HPDE6-E6E7 (cell line): Measurements from ENCODE around the gene CDC37L1.
"Not testable (repeated sequence)": the region's sequence is repeated elsewhere in the genome, so short reads cannot be mapped to it uniquely, and the experiment has no call there.

Experiments used
- DNase-seq: peaks from one replicate; pipeline ENCODE4 v3.0.0; 2011; ENCODE audit warnings: missing footprints; ENCODE audit errors: extremely low spot score

CDC37L1 gene

DNA sequence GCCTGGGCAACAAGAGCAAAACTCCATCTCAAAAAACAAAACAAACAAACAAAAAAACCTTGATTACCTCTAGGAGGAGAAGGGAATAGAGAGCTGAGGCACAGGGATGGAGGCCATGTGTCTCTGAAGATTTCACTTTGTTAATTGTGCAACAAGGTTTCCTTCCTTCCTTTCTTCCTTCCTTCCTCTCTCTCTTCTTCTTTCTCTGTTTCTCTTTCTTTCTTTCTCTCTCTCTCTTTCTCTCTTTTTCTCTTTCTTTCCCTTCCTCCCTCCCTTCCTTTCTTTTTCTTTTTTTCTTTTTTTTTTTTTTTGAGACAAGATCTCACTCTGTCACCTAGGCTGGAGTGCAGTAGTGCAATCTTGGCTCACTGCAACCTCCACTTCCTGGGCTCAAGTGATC lies 75.2 kb downstream of the CDC37L1 start:
- DNase-seq, result not testable (repeated sequence)

GRCh38 chr9:4755026-4755609 lies 75.7 kb downstream of the CDC37L1 start:
- DNase-seq, result no peak

DNA sequence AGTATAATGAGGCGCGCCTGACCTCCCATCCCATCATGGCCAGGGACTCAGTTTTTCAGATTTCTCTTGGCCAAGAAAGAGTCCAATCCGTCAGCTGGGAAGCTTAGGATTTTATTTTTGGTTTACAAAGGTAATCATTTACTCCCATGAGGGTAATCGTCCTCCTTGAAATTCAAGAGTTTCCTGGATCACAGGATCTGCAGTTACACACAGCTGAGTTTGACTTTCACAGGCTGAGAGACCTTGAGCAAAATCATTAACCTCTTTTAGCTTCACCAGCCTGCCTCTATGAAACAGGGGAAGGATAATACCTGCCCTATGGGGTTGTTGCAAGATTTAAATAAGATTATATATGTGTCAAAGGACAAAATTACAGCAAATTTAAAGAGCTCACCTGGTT lies 77.1 kb downstream of the CDC37L1 start:
- no peak for DNase-seq
